Thyroid gland (tissue), 4 donors: Measurements from ENCODE around the gene CCDC88C.

Source experiments
- POLR2A ChIP-seq, 2 donors: fragments of 450-650 bp; IDR thresholded peaks; one replicate each; pipeline ENCODE4 v1.6.1; 2017; ENCODE audit warnings: antibody characterized with exemption in 2 of 2, mild to moderate bottlenecking in 2 of 2, moderate library complexity in 1 of 2
- TF ChIP-seq, protein P1 (sequence below), 6 experiments: fragments of 200-600 bp in 3 of 6; fragments of 450-650 bp in 3 of 6; sonication (generic) in 3 of 6; IDR thresholded peaks; one replicate each; pipeline ENCODE4 v1.5.1; 2016 to 2019; ENCODE audit warnings: antibody characterized with exemption in 6 of 6, mild to moderate bottlenecking in 2 of 6, inconsistent platforms in 1 of 6, moderate library complexity in 1 of 6

DNA sequence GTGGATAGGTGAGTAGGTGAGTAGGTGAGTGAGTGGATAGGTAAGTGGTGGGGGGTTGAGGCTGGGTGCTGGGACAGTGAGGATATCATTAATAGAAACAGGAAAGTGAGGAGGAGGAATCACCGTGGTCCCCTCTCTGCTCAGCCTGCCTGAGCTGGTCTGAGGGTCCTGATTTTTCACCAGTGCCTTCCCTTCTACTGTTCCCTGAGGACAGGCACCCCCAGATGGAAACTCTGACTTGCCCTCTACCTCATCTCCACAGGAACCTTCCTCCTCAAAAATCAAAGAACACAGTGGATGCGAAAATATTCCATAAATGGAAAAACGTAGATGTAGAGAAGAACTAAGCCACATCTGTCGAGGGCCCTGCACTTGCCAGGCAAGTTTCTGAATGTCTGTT is 175.0 kb downstream of the CCDC88C start:
- no peak for TF ChIP-seq POLR2A (IDR thresholded peaks at IDR 0.05)
- TF ChIP-seq, protein P1, sequence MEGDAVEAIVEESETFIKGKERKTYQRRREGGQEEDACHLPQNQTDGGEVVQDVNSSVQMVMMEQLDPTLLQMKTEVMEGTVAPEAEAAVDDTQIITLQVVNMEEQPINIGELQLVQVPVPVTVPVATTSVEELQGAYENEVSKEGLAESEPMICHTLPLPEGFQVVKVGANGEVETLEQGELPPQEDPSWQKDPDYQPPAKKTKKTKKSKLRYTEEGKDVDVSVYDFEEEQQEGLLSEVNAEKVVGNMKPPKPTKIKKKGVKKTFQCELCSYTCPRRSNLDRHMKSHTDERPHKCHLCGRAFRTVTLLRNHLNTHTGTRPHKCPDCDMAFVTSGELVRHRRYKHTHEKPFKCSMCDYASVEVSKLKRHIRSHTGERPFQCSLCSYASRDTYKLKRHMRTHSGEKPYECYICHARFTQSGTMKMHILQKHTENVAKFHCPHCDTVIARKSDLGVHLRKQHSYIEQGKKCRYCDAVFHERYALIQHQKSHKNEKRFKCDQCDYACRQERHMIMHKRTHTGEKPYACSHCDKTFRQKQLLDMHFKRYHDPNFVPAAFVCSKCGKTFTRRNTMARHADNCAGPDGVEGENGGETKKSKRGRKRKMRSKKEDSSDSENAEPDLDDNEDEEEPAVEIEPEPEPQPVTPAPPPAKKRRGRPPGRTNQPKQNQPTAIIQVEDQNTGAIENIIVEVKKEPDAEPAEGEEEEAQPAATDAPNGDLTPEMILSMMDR (IDR thresholded peaks at IDR 0.05) = no peak
